Hematopoietic multipotent progenitor cell (in vitro differentiated cells): ENCODE results near the gene CACNA1D. TPM values are rescaled to one million over a fixed set of nuclear protein-coding genes. Genes with fewer than 3 reads are reported as not detected.
"Not testable (repeated sequence)": the region's sequence is repeated elsewhere in the genome, so short reads cannot be mapped to it uniquely, and the experiment has no call there.

Experiments used
- DNase-seq, 3 donors: peaks; one replicate each; pipeline ENCODE4 v3.0.0-alpha.2; 2011 to 2015; ENCODE audit warnings: low read depth in 2 of 3, low spot score in 2 of 3
- total RNA-seq: library from RNA; depleted of rRNA; stranded (reverse); fragments of >200 nt; gene quantifications from one replicate; pipeline ENCODE4 v1.2.3, GENCODE V29; 2012

The CACNA1D gene
- total RNA-seq, 1 donor, result 0.81 TPM

DNA sequence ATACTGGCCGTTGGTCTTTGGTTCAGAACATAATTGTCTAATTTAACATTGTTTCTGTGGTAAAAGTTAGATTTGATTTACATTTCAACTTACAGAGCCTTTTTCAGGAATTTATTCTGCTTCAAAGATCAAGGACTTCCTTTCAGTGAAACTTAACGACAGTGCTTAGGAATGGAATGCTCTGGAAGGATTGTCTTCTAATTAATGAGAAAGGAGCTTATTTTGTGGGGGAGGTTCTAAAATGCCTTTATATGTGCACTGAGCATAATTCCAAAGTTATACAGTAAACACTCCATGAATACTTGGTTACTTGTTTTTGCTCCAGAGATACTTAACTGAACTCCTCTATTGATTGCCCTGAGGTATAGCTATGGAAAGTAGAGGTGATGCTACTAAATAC, 75.7 kb downstream of the CACNA1D start:
- no peak for DNase-seq

DNA sequence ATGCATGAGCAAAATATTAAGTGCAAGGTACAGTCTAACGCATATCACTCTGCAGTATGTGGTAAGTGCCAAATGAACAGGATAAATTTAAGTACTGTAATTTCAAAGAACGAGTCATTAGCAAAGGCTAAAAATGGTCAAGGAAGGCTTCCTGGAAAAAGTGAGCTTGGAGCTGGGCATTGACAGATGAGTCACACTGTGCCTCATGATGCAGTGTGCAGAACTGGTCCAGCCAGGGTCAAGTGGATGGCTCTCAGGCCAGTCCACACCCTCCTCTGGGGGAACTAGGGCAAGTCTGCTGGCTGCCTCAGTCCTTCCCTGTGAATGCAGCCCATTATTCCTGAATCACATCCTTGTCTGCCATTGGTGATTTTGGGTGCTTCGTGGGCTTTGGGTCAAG, 76.3 kb downstream of the CACNA1D start:
- DNase-seq, result no peak

DNA sequence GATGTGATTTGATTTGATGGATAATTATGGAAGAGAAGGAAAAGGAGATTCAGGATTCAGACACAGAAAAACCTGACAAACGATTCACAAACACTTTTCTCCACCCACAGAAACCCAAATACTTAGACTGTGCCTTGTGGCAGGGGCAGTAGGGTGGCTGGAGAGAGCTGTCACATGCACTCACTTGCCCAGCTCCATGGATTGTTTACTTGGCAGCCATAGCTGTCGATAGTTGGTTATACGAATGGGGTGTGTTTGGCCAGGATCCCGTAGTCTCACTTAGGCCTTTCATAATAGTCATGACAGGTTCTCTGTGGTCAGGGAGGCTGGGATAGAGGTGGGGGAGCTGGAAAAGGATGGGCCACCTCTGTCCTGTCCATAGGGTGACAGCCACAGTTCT, 76.9 kb downstream of the CACNA1D start:
- no peak for DNase-seq

DNA sequence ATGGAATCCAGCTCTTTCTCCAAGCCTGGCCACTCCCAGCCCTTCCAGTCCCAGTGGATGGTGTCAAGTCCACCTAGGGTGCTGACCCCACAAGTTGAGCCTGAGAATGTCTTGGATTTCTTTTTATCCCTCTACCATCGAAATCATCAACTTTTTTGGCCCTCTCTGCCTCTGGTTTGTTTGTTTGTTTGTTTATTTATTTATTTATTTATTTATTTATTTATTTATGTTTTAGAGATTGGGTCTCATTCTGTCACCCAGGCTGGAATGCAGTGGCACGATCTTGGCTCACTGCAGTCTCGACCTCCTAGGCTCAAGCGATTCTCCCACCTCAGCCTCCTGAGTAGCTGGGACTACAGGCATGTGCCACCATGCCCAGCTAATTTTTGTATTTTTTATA, 77.8 kb downstream of the CACNA1D start:
- DNase-seq, result not testable (repeated sequence)

DNA sequence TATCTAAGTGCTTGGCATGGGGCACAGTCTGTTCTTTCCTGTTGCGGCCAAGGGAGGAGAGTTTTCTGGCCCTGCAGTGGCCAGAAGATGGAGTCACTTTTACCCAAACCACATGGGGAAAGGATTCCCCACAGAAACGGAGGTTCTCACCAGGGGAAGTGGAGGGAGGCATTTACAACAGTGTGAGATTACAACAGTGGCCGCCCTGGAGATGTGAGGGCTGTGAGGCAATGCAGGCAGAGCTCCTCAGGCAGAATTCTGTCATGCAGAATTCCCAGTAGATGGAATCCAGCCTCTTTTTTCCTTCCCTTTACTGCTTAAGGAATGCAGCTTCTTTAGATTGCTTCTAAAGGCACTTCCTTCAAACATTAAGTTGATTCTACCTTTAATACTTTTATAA, 83.1 kb downstream of the CACNA1D start:
- DNase-seq, result no peak

DNA sequence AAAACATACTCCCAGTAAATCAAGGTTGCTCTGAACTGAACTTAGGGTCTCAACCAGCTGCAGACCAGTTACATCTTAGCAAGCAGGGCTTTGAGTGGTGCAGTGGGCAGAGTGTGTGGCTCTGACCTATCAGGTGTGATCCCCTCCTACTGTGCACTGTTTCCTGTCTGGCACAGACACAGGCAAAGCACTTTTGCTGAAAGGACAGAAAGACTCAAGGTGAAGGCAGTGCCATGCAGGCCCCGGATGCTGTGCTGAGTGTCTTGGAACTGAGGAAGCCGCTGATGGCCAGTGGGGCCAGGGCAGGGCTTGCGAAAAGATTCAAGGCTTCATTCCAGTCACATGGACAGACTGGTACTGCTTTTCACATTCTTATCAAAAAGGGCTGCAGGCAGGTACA, 85.2 kb downstream of the CACNA1D start:
- no peak for DNase-seq

DNA sequence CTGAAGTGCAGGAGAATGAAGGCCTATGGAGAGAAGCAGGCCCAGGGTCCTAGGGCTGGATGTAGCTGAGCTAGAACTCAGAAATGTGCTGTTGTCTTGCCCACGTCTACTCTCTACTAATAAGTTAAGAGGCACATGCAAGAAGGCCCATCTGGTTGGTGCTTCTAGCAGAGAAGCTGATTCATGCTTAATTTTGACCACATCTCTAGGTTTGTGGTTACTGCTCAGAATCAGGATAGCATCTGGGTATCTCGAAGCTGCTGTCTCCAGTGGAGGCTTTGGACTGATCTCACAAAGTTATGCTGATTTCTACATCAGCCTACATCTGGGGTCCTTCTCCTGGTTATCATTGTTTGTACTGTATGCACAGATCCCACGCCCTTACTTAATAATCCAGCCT, 87.3 kb downstream of the CACNA1D start:
- peak in 2 of 3 donors; percentile 63 to 91 for DNase-seq

DNA sequence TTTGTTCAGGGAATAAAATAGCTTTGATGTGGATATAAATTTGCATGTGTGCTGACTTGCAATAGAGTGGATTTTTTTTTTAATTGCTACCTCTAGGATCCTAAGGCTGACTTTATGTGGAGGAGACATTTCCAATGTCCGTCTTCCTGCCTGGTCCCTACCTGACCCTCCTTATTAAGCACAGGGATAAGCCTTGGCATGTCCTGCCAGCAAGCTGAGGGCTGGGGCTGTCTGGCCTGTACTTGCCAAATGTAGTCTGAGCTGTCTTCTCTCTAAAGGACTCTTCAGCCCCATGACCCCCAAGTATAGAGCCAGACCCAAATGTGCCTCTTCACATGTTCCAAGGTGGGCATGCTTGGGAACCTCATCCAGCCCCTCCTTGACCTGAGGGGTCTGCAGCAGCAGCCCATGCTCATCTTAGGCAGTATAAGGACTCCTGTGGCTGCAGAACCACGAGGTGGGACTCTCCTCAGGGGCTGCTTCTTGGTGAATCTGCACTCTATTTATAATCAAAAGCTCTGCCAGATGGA, 88.8 kb downstream of the CACNA1D start:
- DNase-seq, result no peak

DNA sequence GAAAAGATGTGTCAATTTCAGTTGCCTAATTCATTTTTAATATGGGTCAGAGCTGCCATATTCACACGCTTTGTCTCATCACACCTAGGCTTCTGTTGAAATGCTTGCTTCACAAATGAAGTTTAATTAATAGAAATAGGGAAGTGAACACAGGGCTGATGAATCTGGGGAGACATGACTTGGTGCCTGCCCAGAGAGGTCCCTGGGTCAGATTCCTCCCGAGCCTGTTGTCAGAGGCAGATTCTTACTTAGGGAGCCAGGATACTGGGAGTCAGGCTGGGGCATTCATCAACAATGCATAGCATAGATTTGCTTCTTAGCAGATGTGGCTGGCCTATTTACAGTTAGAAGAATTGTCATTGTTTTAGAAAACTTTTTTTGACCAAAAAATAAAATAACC, 90.6 kb downstream of the CACNA1D start:
- no peak for DNase-seq

DNA sequence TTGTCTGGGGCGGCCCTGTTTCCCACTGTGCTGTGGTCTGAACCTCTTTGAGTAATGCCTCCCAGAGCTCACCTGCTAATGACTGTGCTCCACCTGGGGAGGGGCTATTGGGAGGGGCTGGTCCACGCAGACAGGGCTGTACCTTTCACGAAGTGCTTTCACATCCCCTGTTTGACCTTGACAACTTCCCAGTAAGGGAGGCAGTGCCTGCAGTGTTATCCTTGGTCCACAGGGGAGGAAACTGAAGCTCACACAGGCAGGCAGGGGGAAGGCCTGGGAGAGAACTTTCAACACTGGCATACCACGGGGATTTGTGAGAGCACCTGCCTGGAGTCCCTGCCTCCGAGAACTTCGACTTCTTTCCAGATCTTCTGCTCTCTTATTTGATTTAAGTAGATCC, 91.2 kb downstream of the CACNA1D start:
- no peak for DNase-seq

DNA sequence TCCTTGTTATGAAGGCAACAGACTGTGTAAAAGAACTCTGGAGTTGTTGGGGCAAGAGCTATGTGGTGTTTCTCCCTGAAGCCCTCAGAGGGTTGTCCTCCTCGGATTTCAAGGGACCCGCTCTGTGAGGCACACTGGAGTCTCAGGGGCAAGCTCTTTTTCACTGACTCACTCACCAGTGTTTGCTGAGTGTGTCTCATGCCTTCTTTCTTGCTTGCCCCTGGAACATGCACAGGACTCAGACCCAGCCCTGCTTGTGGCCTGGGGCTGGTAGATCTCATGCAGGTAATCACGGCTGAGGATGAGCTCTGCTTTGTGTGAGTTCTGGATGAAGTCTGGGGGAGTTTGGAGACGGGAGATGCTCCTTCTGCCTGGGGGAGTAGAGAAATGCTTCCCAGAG, 93.7 kb downstream of the CACNA1D start:
- DNase-seq, result no peak

DNA sequence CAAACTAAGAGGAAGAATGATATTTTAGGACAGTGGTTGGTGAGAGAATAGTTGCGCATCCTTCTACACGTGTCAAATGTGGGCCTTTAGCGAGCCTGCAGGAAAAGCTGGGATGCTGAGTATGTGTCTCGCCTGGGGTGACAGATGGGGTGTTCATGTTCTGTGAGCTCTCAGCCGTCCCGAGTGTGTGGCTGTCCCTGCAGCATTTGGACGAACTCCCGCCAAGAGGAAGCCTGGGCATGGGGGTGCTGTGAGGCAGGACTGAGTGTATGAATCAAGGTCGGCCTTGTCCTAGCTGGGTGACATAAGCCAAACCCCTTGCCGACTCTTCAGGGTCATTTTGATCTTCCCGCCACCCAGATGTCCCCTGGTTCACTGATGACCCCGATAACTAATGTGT, 94.8 kb downstream of the CACNA1D start:
- DNase-seq, result no peak

DNA sequence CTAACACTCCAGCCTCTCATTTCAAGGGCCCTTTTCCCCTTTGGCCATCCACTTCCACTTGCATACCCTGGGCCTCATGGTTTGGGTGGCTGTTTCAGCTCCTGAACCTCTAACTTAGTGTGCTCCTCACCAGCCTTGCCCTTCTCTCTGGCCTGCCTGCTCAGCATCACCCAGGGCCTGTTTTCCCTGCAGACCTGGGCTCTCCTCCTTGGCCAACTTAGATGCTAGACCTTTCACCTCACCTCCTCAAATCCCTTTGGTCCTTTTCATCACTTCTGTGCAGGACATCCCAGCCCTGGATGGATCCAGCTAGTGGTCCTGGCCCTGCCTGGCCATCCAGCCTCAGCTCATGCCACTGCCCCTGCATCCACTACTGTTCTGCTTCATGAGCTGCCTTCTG, 95.4 kb downstream of the CACNA1D start:
- no peak for DNase-seq

DNA sequence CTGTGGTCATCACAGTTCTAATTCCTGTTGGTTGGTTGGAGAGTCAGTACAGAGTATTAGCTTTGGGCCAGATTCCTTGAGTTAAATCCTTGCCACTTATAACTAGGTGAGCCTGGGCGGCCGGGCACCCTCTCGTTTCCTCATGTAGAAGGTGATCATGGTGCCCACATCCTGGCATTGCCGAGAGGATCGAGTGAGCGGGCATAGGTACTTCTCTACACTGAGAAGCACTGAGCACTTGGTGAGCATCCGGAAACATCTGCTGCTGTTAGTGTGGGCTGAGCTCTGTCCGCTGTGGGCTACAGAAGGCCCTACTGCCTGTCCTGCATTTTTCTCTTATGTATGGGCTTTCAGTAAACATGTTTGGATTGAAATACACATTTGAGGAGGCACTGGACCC, 96.2 kb downstream of the CACNA1D start:
- no peak for DNase-seq

DNA sequence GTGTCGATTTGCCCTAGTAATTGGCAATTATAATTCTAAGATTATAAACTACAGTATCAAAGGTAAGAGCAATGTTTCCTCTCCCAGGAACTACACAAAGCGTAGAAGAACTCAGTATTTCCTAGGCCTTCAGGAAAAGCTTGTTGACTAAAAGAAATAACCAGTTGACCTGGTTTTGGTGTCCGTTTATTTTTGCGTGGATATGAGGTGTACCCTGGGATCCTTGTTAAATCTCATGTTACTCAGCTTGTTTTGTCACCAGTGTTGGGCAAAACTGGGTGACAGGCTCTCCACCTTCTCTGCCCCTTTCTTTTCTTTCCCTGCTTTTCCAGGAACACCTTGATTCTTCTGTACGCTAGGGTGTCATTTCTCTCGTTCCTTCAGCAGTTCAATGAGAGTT, 97.2 kb downstream of the CACNA1D start:
- DNase-seq, result no peak

DNA sequence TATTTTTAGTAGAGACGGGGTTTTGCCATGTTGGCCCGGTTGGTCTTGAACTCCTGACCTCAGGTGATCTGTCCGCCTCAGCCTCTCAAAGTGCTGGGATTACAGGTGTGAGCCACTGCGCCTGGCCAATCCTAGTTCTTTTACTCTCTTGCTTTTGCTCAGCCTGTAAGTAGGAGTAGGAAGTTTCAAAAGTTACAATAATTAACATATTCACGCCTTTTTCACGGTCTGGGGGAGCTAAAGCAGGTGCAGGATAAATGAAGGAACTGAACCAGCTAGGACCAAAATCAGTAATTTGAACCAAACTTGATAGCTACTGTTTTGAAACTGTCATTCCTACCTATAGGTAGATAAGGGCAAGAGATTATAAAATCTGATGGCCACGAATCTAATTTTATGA, 98.5 kb downstream of the CACNA1D start:
- DNase-seq, result no peak

DNA sequence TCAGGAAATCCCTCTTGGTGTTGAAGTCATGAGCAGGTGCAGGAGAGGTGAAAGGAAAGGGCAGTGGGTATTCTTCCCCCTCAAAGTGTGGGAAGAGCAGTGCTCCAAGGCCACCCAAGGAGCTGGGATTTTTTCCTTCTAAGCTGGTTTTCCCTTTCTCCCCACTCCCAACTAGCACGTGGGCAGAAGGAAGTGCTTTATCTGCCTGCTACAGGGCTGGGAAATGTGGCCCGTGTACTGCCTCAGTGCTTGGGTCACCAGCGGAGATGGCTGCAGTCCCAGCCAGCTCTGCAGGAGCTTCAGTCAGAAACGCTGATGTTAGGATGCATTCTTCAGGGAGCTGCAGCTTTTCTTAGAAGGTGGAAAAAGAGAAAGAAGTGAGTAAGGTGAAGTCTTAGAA, 99.2 kb downstream of the CACNA1D start:
- DNase-seq, result no peak

DNA sequence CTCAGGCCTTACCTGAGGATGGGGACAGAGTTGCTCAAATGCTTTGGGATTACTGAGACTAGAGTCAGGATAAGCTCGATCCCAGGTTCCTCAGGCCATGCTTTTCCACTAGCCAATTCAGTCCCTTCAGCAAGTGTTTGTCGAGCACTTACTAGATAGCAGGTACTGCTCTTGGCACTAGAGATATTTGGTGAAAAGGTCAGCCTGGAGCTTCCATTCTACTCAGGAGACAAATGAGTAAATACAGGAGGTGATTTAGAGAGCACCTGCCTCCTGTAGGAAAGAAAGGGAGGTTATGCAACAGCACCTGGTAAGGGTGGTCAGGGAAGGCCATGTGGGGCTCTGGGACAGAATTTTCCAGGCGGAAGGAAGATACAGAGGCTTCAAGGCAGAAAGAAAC, 99.9 kb downstream of the CACNA1D start:
- DNase-seq, result no peak

DNA sequence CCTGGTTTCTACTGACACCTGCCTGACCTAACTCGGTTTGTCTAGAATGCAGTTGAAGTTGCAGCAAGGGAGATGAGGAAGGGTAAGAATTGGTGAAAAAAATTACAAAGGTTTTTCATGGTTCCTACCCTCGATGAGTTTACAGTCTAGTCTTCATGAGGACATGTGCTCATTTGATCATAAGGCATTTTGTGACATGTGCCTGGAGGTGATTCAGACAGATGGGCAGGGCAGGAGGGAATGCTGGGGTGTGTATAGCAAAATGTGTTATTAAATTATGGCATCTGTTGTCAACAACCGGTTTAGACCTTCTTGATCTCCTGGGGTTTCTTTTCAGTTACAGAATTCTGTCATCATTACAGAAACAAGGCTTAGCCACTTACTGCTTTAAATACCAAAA, 101.2 kb downstream of the CACNA1D start:
- DNase-seq, result no peak

DNA sequence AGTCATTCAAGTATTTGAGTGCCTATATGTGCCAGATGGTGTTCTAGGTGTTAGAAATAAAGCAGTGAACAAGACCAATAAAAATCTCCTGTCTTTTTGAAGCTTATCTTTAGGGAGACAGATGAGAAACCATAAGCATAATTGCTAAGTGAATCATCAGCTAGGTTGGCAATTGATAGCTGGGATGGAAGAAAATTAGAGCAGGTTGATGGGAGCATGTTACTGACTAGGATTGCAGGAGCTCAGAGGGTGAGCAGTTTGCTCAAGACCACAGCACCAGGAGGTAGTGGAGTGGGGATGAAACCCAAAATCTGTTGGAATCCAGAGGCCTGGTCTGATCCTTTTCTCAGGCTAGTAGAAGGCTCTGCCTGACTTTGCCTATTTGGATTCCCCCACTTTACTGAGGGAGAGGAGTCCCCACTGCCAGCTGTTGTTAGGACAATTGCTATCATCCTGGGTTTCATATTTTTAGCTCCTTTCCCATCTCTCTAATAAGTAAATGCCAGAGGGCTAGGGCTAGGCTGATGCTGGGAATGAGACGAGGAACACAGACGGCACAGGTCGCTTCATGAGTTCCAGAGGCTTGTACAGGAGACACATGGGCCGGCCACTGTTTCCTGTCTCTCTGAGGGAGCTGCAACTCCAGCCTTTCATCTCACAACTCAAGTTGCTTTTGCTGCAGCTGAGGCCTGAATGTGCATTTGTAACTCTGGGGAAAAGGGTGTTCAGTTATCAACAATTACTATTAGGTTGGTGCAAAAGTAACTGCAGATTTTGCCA, 102.9 kb downstream of the CACNA1D start:
- DNase-seq, result peak in 1 of 3 donors; percentile 32

DNA sequence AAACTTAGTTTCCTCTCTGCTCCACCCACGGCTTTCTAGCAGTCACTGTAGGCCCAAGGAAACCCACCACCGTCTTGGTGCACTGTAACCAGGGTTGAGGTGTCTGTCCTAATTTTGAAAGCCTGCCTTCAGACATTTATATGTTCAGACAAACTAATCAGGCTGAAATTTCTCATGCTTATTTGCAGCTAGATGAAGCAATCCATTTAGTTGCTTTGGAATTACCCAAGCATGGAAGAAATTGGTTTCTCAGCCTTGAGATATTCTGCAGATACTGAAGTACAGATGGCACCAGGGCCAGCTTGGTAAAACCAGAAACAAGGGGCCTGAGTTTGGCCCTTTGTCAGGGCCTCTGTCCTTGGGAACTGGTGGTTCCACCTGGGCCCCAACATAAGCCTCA, 105.4 kb downstream of the CACNA1D start:
- DNase-seq, result no peak

DNA sequence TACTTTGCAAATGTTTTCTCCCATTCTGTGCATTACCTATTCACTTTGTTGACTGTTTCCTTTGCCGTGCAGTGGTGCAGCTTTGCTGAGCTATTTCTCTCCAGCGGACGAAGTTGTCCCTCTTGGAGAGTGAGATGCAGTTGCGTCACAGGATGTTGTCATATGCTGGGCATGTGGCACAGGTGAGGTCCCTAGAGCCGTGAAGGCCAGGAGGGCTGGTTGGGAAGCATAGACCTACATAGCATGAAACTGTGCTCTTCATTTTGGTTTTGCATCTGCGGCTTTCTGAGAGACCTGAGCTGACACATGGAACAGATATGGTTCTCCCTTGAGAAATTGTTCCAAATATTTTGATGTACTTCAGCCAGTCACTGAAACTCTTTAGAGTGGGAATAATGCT, 108.5 kb downstream of the CACNA1D start:
- no peak for DNase-seq

DNA sequence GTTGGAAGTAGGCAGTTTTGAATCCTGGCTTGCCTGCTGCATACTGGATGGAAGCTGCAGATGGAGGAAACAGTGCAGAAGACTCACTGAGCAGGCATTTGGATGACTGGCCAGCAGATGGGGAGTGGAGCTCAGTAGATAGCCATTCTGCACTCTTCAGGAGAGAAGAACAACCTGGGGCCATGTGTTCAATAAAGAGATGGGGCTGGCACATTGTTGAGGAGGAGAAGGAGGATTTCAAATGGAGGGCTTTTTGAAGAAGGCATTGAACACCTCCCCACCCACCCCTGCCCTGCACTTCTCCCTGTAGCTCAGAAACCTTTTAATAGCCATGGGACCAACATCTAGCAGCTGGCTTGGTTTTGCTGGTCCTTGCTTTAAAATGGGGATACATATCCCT, 109.8 kb downstream of the CACNA1D start:
- DNase-seq, result no peak
